Subcutaneous abdominal adipose tissue (tissue), 5 donors: ENCODE results near the gene FUOM.

Experiments used
- H3K27ac ChIP-seq: one replicate; pipeline ENCODE4 v1.7.0; 2013; ENCODE audit warnings: low read depth, mild to moderate bottlenecking, inconsistent platforms, low read length, moderate library complexity
- H3K27me3 ChIP-seq, 5 donors: one replicate each; pipeline ENCODE4 v1.7.0; 2013; ENCODE audit warnings: low read length in 5 of 5, inconsistent platforms in 1 of 5; ENCODE audit not compliant: control insufficient read depth in 5 of 5, insufficient read depth in 4 of 5
- H3K36me3 ChIP-seq, 5 donors: one replicate each; pipeline ENCODE4 v1.7.0; 2013; ENCODE audit warnings: low read length in 5 of 5; ENCODE audit not compliant: control insufficient read depth in 5 of 5, insufficient read depth in 5 of 5
- H3K4me1 ChIP-seq, 5 donors: one replicate each; pipeline ENCODE4 v1.7.0; 2013; ENCODE audit warnings: low read length in 5 of 5, mild to moderate bottlenecking in 3 of 5, moderate library complexity in 1 of 5; ENCODE audit not compliant: control insufficient read depth in 5 of 5, insufficient read depth in 5 of 5
- H3K4me3 ChIP-seq, 5 donors: one replicate each; pipeline ENCODE4 v1.7.0; 2013; ENCODE audit warnings: low read length in 5 of 5, low read depth in 1 of 5
- H3K9ac ChIP-seq, 5 donors: one replicate each; pipeline ENCODE4 v1.7.0; 2013; ENCODE audit warnings: low read length in 5 of 5, mild to moderate bottlenecking in 4 of 5, moderate library complexity in 3 of 5
- H3K9me3 ChIP-seq, 5 donors: one replicate each; pipeline ENCODE4 v1.7.0; 2013; ENCODE audit warnings: low read length in 5 of 5; ENCODE audit not compliant: control insufficient read depth in 5 of 5
- donor health status: healthy.
- donor health status: healthy.
- donor health status: healthy.
- donor health status: healthy.
- donor health status: healthy.

Gene FUOM

DNA sequence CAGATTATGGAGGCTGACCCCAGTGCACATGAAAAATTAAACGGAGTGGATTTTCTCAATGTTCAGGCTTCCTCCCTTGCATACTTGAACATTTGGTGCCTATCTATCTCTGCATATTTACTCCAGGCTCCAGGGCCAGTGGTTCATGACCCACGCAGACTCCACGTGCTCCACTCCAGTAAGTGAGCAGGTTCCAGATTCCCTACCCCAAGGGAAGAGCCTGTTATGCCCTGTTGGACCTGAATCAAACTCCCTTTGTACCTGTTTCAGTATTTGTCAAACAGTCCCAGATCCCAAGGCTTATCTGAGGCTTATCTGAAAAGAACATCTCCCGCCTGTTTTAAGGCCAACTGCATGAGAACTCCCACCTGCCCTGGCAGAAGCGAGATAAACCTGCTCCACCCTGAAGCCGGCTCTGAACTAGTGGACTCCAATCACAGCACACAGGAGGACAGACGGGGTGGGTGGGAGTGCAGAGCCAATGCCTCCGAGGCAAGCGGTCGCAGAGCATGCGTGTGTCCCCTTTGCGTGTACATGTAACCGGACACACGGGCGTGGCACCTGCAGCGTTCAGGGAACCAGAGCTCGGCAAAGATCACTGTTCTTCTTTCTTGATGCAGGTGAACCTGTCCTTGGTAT is 2.3 kb upstream of the FUOM start:
- no peaks in the 10 kb centered on the region for H3K27me3 ChIP-seq
- no peak overlapping the region for H3K9ac ChIP-seq
- peaks cover 0 to 43% (median 24%) of the 10 kb centered on the region in 5 donors for H3K4me1 ChIP-seq
- H3K36me3 ChIP-seq: peaks cover 4 to 35% (median 32%) of the 10 kb centered on the region in 5 donors
- peaks cover 0 to 2% (median 0%) of the 10 kb centered on the region in 5 donors for H3K9me3 ChIP-seq
- H3K4me3 ChIP-seq: no peak overlapping the region
- H3K27ac ChIP-seq: no peak overlapping the region

DNA sequence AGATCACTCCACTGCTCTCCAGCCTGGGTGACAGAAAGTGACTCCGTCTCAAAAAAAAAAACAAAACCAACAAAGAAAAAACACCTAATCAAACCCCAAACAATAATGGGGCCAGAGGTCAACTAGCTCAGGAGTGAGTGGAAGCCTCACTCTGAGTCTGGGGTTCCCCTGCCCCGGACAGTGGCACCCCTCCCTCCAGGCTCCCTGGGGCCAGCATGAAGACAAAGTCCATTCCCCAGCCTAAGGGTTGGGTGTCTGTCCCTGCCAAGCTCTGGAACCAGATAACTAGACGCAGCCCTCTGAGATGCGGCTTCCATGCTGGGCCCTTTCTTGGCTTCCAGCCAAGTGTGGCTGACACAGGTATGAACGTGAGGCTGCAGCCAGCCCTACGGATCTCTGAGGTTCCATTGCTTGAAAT is 1.7 kb upstream of the FUOM start:
- peaks cover 0 to 2% (median 0%) of the 10 kb centered on the region in 5 donors for H3K9me3 ChIP-seq
- no peak overlapping the region for H3K27ac ChIP-seq
- H3K4me1 ChIP-seq: peaks cover 0 to 43% (median 19%) of the 10 kb centered on the region in 5 donors
- no peaks in the 10 kb centered on the region for H3K27me3 ChIP-seq
- peaks cover 4 to 35% (median 26%) of the 10 kb centered on the region in 5 donors for H3K36me3 ChIP-seq
- no peak overlapping the region for H3K4me3 ChIP-seq
- no peak overlapping the region for H3K9ac ChIP-seq

DNA sequence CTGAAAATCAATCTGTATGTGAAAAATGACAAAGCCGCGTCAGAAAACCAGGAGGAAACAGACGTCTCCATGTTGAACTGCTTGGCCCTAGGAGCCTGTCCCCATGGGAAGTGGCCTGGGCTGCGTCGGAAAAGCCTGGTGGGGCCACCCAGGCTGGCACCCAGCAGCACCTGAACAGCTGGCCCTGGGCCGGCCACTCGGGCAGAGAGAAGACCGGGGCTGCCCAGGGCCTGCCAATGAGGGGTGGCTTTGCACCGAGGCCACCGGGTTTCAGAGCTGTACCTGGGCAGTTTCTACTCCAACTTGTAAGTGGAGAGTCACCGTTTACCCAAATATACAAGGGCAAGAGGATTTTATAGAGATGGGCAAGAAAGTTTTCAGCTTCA is 1.1 kb upstream of the FUOM start:
- H3K4me1 ChIP-seq: peaks cover 0 to 43% (median 18%) of the 10 kb centered on the region in 5 donors
- H3K36me3 ChIP-seq: peaks cover 0 to 34% (median 22%) of the 10 kb centered on the region in 5 donors
- no peak overlapping the region for H3K27ac ChIP-seq
- H3K27me3 ChIP-seq: no peaks in the 10 kb centered on the region
- peak overlapping the region in 1 of 5 donors; percentile 56 for H3K9ac ChIP-seq
- peaks cover 0 to 2% (median 0%) of the 10 kb centered on the region in 5 donors for H3K9me3 ChIP-seq
- H3K4me3 ChIP-seq: no peak overlapping the region

DNA sequence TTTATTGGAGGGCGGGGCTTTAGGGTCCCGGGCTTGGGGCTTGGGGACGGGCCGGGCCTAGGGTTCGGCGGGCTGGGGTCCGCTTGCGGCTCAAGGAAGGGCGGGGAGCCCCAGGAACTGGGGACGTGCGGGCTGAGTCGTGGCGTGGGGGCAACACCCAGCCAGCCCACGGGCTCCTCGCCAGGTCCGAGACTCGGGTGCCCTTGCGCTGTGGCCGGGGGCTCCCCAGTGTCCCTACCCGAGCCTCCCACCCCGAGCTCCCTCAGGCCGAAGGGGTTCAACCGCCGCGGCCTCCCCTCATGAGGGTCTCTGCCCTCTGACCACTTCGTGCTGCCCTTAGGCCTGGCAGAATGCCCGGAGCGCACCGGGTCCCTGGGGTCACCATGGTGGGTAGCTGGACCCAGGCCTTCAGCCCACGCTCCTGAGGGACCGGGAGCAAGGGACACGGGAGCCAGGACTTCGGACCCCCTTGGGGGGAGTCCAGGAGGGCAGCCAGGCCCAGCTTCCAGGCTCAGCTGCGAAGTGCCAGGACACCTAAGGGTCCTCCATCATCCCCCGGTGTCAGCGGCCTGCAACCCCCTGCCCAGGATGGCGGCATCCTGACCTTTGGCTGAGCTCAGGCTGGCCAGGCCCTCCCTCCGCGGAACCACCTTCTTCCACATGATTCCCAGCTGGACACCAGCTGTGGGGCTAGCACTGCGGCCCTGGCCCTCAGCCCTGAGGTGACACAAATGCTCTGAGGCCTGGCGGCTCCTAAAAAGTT is 524 bp upstream of the FUOM start:
- H3K27ac ChIP-seq: no peak overlapping the region

DNA sequence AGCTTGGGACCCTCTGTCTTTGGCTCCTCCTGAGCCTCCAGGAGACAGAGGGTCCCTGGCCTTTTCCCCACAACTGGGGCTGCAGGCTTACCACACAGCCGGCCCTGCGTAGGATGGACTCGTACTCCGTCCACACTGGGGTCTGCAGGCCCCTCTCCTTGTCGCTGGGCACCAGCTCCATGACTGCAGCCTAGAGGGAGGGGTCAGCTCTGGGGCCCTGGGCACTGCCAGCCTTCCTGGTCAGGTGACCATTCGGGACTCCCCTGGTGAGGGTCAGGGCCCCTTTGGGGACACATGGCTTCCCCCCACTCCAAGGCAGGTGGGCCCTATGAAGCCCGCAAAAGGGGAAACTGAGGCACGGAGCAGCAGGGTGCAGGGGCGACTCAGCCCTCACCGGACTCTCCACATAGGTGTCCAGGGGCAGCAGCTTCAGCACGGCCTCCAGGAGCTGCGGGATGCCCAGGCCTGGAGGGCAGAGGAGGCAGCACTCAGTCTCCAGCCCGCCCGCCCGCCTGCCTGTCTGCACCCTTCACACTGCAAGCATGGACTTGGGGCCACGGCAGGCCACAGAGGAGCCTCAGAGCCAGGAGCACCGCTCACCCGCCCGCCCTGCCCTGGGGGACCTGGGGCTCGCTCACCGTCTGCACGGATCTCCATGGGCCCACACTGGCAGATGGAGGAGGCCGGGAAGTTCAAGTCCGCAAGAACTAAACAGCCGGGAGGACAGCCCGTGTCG is 1.1 kb downstream of the FUOM start:
- Histone ChIP-seq H3K27ac (no peak overlapping the region), H3K9ac (peak overlapping the region in 4 of 5 donors; percentile 51 to 73 (median 67)), H3K36me3 (peaks cover 0 to 13% (median 2%) of the 10 kb centered on the region in 5 donors), H3K9me3 (peaks cover 0 to 2% (median 0%) of the 10 kb centered on the region in 5 donors), H3K4me1 (peaks cover 0 to 43% (median 18%) of the 10 kb centered on the region in 5 donors), H3K27me3 (peaks cover 0 to under 1% (median 0%) of the 10 kb centered on the region in 5 donors), H3K4me3 (peak overlapping the region in 4 of 5 donors; percentile 62 to 70 (median 67))

More for the DNA sequence above, 524 bp upstream of the FUOM start:
- Histone ChIP-seq H3K4me1 (peaks cover 0 to 43% (median 18%) of the 10 kb centered on the region in 5 donors), H3K36me3 (peaks cover 0 to 29% (median 18%) of the 10 kb centered on the region in 5 donors), H3K9me3 (peaks cover 0 to 2% (median 0%) of the 10 kb centered on the region in 5 donors), H3K4me3 (no peak overlapping the region), H3K9ac (peak overlapping the region in 1 of 5 donors; percentile 56), H3K27me3 (no peaks in the 10 kb centered on the region)

DNA sequence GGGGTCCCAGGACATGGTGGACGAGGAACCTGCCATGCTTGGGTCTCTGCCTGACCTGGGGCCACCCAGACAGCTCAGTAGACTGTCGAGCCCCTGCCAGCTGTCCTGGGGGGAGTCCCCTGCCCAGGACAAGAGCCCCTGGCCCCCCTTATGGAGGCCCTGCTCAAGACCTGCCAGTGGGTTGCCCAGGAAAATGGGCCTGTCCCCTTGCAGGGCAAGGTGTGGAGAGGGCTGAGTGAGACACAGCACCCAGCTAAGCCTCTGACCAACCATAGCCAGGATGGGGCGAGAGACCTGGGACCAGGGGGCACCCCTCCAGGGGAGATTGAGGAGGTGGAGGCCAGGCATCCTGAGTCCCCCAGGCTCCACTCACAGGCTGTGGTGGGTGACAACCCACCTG is 1.8 kb downstream of the FUOM start:
- Histone ChIP-seq H3K27me3 (peaks cover 0 to 4% (median 0%) of the 10 kb centered on the region in 5 donors), H3K9ac (peak overlapping the region in 2 of 5 donors; percentile 37 to 41), H3K27ac (no peak overlapping the region), H3K4me3 (no peak overlapping the region), H3K36me3 (peaks cover 0 to 9% (median 0%) of the 10 kb centered on the region in 5 donors), H3K4me1 (peaks cover 0 to 45% (median 18%) of the 10 kb centered on the region in 5 donors), H3K9me3 (peaks cover 0 to 2% (median 0%) of the 10 kb centered on the region in 5 donors)

DNA sequence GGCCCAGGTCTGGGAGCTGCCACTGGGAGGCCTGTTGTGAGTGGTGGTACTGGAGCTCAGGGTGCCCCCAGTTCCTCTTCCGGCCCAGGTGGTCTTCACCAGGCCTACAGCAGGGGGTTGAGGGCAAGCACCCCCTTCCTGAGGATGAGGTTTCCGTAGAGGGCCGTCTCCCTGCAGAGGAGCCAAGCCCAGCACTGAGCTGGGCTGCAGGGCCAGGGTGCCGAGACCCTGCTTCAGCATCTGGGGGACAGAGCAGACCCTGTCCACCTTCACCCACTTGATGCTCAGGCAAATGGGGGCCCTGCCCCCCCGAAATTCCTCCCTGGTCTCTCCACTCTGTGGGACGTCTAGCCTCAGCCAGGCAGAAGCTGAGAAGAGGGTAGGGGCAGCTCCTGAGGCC is 2.6 kb downstream of the FUOM start:
- H3K9ac ChIP-seq: no peak overlapping the region

DNA sequence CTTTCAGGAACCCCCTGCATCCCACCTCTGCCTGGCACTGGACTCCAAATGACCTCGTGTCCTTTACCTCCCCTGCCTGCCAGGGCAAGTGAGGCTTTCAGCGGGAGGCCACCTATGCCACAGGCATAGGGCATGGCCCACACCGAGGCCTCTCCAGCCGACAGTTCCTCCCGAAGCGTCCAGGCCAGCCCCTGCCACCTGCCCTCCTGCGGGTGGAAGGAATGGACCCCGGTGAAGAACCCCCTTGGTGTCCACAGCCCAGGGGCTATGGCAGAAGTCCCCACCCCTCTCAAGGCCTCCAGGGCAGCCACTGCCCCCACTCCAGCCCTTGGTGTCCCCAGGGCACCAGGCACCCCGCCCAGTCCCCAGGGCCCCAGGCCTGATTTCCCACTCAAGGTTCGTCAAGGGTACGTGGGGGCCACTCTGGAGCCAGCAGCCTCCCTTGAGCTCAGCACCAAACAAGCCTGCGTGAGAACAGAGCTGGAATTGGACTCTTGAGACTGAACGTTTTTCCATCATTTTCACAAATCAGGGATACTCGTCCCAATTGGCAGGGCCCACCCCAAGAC is 3.1 kb downstream of the FUOM start:
- no peaks in the 10 kb centered on the region for H3K9me3 ChIP-seq
- peaks cover 6 to 14% (median 9%) of the 10 kb centered on the region in 5 donors for H3K27me3 ChIP-seq
- no peak overlapping the region for H3K4me3 ChIP-seq
- peaks cover 0 to 46% (median 20%) of the 10 kb centered on the region in 5 donors for H3K4me1 ChIP-seq
- H3K9ac ChIP-seq: no peak overlapping the region
- H3K36me3 ChIP-seq: peaks cover 0 to 9% (median 0%) of the 10 kb centered on the region in 5 donors
- H3K27ac ChIP-seq: no peak overlapping the region

More for the DNA sequence above, 2.6 kb downstream of the FUOM start:
- peaks cover 0 to 50% (median 20%) of the 10 kb centered on the region in 5 donors for H3K4me1 ChIP-seq
- H3K36me3 ChIP-seq: peaks cover 0 to 9% (median 0%) of the 10 kb centered on the region in 5 donors
- H3K9me3 ChIP-seq: no peaks in the 10 kb centered on the region
- no peak overlapping the region for H3K4me3 ChIP-seq
- H3K27ac ChIP-seq: no peak overlapping the region
- peaks cover under 1 to 11% (median 4%) of the 10 kb centered on the region in 5 donors for H3K27me3 ChIP-seq

DNA sequence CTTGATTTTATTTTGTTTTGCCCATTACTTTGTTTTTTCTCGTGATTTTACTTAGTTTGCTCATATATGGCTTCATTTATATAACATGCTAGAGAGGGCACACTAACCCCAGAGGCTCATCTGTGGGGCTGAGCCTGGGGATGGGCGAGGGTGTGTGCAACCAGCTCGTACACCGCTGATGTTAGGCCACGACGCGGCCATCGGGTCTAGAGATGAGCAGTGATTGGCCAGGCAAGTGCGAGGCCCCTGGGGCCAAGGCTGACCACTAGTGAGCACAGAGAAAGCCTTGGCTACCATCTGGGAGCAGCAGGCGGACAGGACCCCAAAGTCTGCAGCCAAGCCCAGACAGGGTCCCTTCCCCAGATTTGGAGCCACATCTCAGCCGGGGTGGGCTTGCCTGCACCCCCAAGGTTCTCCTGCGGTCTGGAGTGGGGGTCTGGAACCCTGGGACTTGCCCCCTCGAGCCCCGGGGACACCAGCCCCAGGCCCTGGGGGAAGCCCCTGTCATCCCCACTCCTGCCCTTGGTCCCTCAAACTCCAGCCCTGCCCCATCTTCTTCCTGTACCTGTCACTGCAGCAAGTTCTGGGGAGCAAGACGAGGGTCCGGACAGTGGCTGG is 3.7 kb downstream of the FUOM start:
- peaks cover 6 to 19% (median 15%) of the 10 kb centered on the region in 5 donors for H3K27me3 ChIP-seq
- H3K27ac ChIP-seq: no peak overlapping the region
- no peak overlapping the region for H3K4me3 ChIP-seq
- H3K4me1 ChIP-seq: peaks cover 0 to 39% (median 20%) of the 10 kb centered on the region in 5 donors
- H3K9ac ChIP-seq: no peak overlapping the region
- H3K9me3 ChIP-seq: no peaks in the 10 kb centered on the region
- peaks cover 0 to 9% (median 0%) of the 10 kb centered on the region in 5 donors for H3K36me3 ChIP-seq
